ENCODE results near the gene PPP3R2. TPM values are rescaled to one million over a fixed set of nuclear protein-coding genes. Genes with fewer than 3 reads are reported as not detected.

The PPP3R2 gene
- total and polyA plus RNA-seq, 2 experiments from 2014 or later: not detected

- TF ChIP-seq, protein P1, sequence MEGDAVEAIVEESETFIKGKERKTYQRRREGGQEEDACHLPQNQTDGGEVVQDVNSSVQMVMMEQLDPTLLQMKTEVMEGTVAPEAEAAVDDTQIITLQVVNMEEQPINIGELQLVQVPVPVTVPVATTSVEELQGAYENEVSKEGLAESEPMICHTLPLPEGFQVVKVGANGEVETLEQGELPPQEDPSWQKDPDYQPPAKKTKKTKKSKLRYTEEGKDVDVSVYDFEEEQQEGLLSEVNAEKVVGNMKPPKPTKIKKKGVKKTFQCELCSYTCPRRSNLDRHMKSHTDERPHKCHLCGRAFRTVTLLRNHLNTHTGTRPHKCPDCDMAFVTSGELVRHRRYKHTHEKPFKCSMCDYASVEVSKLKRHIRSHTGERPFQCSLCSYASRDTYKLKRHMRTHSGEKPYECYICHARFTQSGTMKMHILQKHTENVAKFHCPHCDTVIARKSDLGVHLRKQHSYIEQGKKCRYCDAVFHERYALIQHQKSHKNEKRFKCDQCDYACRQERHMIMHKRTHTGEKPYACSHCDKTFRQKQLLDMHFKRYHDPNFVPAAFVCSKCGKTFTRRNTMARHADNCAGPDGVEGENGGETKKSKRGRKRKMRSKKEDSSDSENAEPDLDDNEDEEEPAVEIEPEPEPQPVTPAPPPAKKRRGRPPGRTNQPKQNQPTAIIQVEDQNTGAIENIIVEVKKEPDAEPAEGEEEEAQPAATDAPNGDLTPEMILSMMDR (conservative IDR thresholded peaks at IDR 0.05; ENCODE audit: low read depth in 2 of 2): no peak
- TF ChIP-seq CREB1 (CRISPR knock-in tag; IDR thresholded peaks at IDR 0.05; ENCODE audit: low read depth) (no peak), POLR2AphosphoS5 (IDR thresholded peaks at IDR 0.05; ENCODE audit: low read depth) (no peak), ZNF114 (CRISPR knock-in tag; IDR thresholded peaks at IDR 0.05) (no peak), EZH2phosphoT487 (IDR thresholded peaks at IDR 0.05; ENCODE audit: unreplicated experiment) (no peak), EZH2 (IDR thresholded peaks at IDR 0.05; ENCODE audit: low read depth, unreplicated experiment) (no peak), ZNF331 (CRISPR knock-in tag; IDR thresholded peaks at IDR 0.05; ENCODE audit: low read depth) (no peak)
- TF ChIP-seq, protein P2, sequence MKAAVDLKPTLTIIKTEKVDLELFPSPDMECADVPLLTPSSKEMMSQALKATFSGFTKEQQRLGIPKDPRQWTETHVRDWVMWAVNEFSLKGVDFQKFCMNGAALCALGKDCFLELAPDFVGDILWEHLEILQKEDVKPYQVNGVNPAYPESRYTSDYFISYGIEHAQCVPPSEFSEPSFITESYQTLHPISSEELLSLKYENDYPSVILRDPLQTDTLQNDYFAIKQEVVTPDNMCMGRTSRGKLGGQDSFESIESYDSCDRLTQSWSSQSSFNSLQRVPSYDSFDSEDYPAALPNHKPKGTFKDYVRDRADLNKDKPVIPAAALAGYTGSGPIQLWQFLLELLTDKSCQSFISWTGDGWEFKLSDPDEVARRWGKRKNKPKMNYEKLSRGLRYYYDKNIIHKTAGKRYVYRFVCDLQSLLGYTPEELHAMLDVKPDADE (IDR thresholded peaks at IDR 0.05): no peak
- TF ChIP-seq, protein P3, sequence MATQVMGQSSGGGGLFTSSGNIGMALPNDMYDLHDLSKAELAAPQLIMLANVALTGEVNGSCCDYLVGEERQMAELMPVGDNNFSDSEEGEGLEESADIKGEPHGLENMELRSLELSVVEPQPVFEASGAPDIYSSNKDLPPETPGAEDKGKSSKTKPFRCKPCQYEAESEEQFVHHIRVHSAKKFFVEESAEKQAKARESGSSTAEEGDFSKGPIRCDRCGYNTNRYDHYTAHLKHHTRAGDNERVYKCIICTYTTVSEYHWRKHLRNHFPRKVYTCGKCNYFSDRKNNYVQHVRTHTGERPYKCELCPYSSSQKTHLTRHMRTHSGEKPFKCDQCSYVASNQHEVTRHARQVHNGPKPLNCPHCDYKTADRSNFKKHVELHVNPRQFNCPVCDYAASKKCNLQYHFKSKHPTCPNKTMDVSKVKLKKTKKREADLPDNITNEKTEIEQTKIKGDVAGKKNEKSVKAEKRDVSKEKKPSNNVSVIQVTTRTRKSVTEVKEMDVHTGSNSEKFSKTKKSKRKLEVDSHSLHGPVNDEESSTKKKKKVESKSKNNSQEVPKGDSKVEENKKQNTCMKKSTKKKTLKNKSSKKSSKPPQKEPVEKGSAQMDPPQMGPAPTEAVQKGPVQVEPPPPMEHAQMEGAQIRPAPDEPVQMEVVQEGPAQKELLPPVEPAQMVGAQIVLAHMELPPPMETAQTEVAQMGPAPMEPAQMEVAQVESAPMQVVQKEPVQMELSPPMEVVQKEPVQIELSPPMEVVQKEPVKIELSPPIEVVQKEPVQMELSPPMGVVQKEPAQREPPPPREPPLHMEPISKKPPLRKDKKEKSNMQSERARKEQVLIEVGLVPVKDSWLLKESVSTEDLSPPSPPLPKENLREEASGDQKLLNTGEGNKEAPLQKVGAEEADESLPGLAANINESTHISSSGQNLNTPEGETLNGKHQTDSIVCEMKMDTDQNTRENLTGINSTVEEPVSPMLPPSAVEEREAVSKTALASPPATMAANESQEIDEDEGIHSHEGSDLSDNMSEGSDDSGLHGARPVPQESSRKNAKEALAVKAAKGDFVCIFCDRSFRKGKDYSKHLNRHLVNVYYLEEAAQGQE (IDR thresholded peaks at IDR 0.05; ENCODE audit: unreplicated experiment): no peak
These were observed 31.8 kb downstream of the PPP3R2 start (continued) for GRCh38 chr9:101562966-101563365.

- H3K27me3 Mint-ChIP-seq (ENCODE audit: insufficient read depth, low read depth, poor library complexity): no peaks in the 10 kb centered on the region
- H3F3A ChIP-seq (replicated peaks; ENCODE audit: low read depth): no peaks in the 10 kb centered on the region
- H3K9me2 ChIP-seq (ENCODE audit: insufficient read depth): no peaks in the 10 kb centered on the region
- H3K36me3 Mint-ChIP-seq (ENCODE audit: low read depth): peaks cover 80% of the 10 kb centered on the region
- no peaks in the 10 kb centered on the region for H3K9me3 Mint-ChIP-seq
- H3K4me2 ChIP-seq: no peak overlapping the region
- H3K27ac ChIP-seq (ENCODE audit: low read depth): no peak overlapping the region
- H4K20me1 ChIP-seq (replicated peaks; ENCODE audit: insufficient read depth): no peaks in the 10 kb centered on the region
- ATAC-seq: no peak
- H3K4me3 Mint-ChIP-seq: no peak overlapping the region
- H3K79me2 ChIP-seq (replicated peaks; ENCODE audit: insufficient read depth): peaks cover 24% of the 10 kb centered on the region
- peaks cover 63% of the 10 kb centered on the region for H3K36me3 ChIP-seq (ENCODE audit: insufficient read depth)
- H3K27ac Mint-ChIP-seq: no peak overlapping the region; the same call in 1 of the 2 replicates
- H3K4me1 Mint-ChIP-seq: no peaks in the 10 kb centered on the region
- no peak overlapping the region for H2AFZ ChIP-seq
- H3K4me3 ChIP-seq: no peak overlapping the region
- no peaks in the 10 kb centered on the region for H3K4me1 ChIP-seq (ENCODE audit: insufficient read depth)
- no peak for DNase-seq (ENCODE audit: low spot score)
- H3K27me3 ChIP-seq (ENCODE audit: insufficient read depth): no peaks in the 10 kb centered on the region
- TF ChIP-seq NANOG (IDR thresholded peaks at IDR 0.05; ENCODE audit: borderline replicate concordance) (no peak), ZNF114 (CRISPR knock-in tag; IDR thresholded peaks at IDR 0.05) (no peak), ZNF331 (CRISPR knock-in tag; IDR thresholded peaks at IDR 0.05; ENCODE audit: low read depth) (no peak), EZH2 (IDR thresholded peaks at IDR 0.05; ENCODE audit: low read depth, unreplicated experiment) (no peak), JUNB (IDR thresholded peaks at IDR 0.05; ENCODE audit: unreplicated experiment) (no peak), CREB1 (CRISPR knock-in tag; IDR thresholded peaks at IDR 0.05; ENCODE audit: low read depth) (no peak), POLR2AphosphoS5 (IDR thresholded peaks at IDR 0.05; ENCODE audit: low read depth) (no peak), STAT1 (IDR thresholded peaks at IDR 0.05; ENCODE audit: unreplicated experiment) (no peak)
- TF ChIP-seq, protein P3 (IDR thresholded peaks at IDR 0.05; ENCODE audit: unreplicated experiment): no peak
- TF ChIP-seq, protein P2 (IDR thresholded peaks at IDR 0.05): no peak
- TF ChIP-seq, protein P1 (conservative IDR thresholded peaks at IDR 0.05; ENCODE audit: low read depth in 2 of 2): no peak
These were observed 33.0 kb downstream of the PPP3R2 start for GRCh38 chr9:101561740-101562139.
